Measurements from ENCODE around the gene PLXND1.

PLXND1 gene

GRCh38 chr3:129627350-129628168 lies 21.1 kb upstream of the PLXND1 start:
- peak overlapping the region; percentile 51 for H3K4me3 ChIP-seq (replicated peaks; ENCODE audit: low read depth, low read length)
- TF ChIP-seq, protein P1, sequence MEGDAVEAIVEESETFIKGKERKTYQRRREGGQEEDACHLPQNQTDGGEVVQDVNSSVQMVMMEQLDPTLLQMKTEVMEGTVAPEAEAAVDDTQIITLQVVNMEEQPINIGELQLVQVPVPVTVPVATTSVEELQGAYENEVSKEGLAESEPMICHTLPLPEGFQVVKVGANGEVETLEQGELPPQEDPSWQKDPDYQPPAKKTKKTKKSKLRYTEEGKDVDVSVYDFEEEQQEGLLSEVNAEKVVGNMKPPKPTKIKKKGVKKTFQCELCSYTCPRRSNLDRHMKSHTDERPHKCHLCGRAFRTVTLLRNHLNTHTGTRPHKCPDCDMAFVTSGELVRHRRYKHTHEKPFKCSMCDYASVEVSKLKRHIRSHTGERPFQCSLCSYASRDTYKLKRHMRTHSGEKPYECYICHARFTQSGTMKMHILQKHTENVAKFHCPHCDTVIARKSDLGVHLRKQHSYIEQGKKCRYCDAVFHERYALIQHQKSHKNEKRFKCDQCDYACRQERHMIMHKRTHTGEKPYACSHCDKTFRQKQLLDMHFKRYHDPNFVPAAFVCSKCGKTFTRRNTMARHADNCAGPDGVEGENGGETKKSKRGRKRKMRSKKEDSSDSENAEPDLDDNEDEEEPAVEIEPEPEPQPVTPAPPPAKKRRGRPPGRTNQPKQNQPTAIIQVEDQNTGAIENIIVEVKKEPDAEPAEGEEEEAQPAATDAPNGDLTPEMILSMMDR (IDR thresholded peaks at IDR 0.05; ENCODE audit: low read depth, low read length, missing control alignments): peak; percentile 79
- DNase-seq (ENCODE audit: extremely low read depth, low read depth): peak; percentile 57

- TF ChIP-seq, protein P1 (IDR thresholded peaks at IDR 0.05; ENCODE audit: low read depth, low read length, missing control alignments): no peak
Observed at GRCh38 chr3:129626744-129627349, 20.4 kb upstream of the PLXND1 start.

DNA sequence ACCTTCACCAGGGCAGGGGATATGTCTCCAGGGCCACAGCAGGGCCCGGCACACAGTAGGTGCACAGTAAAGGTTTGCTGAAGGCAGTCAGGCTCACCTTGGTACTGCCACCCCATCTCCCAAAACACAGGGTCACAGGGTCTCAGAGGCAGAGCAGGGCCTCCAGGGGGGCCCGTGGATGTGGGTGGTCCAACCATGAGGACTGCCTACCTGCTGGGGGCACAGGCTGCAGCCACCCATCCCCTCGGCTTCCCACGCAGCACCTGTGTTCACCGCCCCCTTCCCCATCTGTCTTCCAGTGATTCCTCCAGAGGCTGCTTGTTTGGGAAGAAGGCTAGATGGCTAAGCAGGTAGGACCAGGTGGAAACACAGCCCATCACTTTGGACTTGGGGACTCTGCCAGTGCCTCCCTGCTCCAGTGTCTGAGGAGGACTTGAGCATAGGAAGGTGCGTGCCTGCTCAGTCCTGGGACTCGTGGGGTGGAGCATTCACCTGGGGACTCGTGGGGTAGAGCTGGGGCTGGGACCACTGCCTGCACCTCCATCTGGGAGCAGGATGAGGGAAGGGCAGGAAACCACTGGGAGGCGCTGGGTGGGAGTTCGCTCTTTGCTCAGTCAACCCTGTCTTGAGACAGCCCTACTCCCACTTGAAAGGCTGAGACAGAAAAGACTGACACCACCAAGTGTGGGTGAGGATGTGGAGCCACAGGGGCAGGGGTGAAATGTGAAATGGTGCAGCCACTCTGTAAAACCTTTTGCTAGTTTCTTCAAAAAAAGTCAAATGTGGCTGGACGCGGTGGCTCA lies 18.8 kb upstream of the PLXND1 start:
- TF ChIP-seq, protein P1 (IDR thresholded peaks at IDR 0.05; ENCODE audit: low read depth, low read length, missing control alignments): no peak
- no peak for DNase-seq (ENCODE audit: extremely low read depth, low read depth)
- H3K4me3 ChIP-seq (replicated peaks; ENCODE audit: low read depth, low read length): no peak overlapping the region

More at GRCh38 chr3:129626744-129627349, 20.4 kb upstream of the PLXND1 start:
- DNase-seq (ENCODE audit: extremely low read depth, low read depth): peak; percentile 49
- peak overlapping the region; percentile 51 for H3K4me3 ChIP-seq (replicated peaks; ENCODE audit: low read depth, low read length)

- no peak for DNase-seq (ENCODE audit: extremely low read depth, low read depth)
- H3K4me3 ChIP-seq (replicated peaks; ENCODE audit: low read depth, low read length): no peak overlapping the region
- TF ChIP-seq, protein P1 (IDR thresholded peaks at IDR 0.05; ENCODE audit: low read depth, low read length, missing control alignments): no peak
Observed at GRCh38 chr3:129624347-129625071, 18.0 kb upstream of the PLXND1 start.

- TF ChIP-seq, protein P1 (IDR thresholded peaks at IDR 0.05; ENCODE audit: low read depth, low read length, missing control alignments): no peak
- H3K4me3 ChIP-seq (replicated peaks; ENCODE audit: low read depth, low read length): no peak overlapping the region
- DNase-seq (ENCODE audit: extremely low read depth, low read depth): no peak
Observed at GRCh38 chr3:129623447-129624118, 17.1 kb upstream of the PLXND1 start.

DNA sequence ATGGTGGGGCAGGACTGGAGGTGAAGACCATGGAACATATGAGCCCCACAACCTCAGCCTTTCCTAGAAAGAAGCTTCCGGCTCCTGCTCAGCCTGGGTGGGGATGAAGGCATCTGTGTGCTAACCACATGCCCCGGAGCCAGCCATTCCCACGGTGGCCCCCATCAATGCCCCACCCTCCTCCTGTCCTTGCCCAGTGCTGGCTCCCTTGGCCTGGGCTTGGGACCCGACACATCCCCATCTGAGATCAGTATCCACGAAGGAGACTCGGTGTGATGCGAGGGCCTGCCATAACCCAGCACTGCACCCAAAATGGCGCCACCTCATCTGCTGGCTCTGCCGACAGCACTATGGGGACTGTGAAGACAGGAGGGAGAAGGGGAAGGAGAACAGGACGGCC lies 16.5 kb upstream of the PLXND1 start:
- H3K4me3 ChIP-seq (replicated peaks; ENCODE audit: low read depth, low read length): no peak overlapping the region
- TF ChIP-seq, protein P1 (IDR thresholded peaks at IDR 0.05; ENCODE audit: low read depth, low read length, missing control alignments): no peak
- DNase-seq (ENCODE audit: extremely low read depth, low read depth): no peak
